ENCODE results near the gene CXCL1.

The CXCL1 gene

DNA sequence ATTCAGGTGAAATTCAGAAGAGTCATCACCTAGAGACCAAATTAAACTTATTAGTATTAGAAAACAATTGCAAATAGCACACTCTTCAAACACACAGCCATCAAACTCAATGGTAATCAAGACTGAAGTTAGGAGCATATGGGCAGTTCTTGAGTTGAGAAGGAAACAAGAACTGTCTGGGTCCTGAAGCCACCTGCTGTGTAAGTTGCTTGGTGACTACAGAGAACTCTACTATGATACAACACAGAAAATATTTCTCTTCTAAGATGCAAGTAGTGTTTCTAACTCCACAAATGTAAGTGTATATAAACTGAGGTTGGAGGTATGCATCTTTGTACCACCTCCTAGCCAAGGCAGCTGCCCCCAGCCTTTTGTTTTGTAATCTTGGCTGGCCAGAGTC, 16.4 kb upstream of the CXCL1 start:
- no peak for DNase-seq

DNA sequence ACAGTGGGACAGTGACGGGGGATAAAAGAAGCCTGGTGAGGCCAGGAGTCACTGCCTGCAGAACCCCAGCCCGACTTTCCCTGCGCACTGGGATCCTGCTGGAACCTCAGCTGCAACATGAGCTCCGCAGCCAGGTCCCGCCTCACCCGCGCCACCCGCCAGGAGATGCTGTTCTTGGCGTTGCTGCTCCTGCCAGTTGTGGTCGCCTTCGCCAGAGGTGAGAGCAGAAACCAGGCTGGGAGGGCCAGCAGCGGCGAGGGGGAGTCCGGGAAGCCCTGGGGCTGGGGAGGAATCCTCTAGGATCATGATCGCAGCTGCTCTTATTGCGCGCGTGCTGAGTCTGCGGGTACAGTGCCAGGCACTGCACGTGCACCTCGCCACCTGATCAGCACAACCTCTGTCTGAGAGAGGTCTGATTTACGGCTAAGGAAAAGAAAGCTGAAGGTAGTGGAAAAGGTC, 15.9 kb upstream of the CXCL1 start, which contains the start of gene PF4V1:
Gene PF4V1 (plus strand): TSS at position 51 of the 459 bp plus-strand sequence. CDS start 67 bp downstream, at position 118.
- no peak for DNase-seq

DNA sequence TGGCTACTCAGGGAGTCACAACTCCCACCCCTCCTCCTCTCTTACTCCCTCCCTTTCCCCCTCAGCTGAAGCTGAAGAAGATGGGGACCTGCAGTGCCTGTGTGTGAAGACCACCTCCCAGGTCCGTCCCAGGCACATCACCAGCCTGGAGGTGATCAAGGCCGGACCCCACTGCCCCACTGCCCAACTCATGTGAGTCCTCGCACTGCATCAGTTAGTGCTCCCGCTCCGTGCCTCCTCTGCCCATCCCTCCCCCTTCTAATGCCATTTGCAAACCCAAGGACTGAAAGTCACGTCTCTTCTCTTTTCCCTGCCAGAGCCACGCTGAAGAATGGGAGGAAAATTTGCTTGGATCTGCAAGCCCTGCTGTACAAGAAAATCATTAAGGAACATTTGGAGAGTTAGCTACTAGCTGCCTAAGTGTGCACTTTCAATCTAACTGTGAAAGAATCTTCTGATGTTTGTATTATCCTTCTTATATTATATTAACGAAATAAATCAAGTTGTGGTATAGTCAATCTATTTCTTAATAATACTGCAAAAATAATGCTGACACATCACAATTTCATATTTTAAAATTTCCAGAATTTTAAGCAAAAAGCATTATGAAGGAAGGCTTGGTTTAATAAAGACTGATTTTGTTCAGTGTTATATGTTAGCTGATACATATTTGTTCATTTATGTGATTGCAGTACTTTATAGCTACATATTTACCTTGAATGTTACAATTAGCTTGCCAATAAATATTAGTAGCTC, 15.3 kb upstream of the CXCL1 start:
- DNase-seq = no peak

DNA sequence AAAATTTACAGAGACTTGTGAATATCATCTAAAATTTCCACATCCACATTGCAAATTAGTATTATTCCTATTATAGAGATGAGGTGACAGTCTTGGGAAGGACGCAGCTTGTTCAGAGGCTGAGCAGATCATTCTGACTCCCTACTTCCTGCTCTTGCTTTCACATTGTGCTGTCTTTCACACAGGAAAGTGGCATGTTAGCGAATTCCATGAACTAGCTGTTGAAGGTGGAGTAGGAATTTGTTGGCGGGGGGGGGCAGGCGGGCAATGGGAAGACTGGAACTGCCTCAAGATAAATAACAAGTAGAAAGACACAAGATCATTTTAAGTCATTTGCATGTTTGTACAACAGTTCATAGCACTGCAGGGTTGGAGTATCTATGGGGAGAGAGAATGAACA, 13.8 kb upstream of the CXCL1 start:
- no peak for DNase-seq

DNA sequence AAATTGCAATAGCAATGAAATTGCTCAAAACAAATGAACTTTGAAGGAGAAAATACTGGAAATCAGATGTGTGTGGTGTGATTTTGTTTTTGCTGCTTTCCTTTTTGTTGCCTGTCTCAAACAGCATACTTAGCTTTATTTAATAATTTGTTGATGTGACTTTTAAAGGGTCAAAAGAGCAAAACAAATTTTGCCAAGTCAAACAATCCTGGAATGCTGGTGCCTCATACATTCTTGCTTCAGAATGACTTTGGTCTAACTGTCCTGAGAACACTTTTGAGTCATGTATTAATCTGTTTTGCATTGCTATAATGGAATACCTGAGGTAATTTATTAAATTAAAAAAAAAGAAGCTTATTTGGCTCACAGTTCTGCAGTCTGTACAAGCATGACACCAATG, 12.7 kb upstream of the CXCL1 start:
- DNase-seq = no peak

DNA sequence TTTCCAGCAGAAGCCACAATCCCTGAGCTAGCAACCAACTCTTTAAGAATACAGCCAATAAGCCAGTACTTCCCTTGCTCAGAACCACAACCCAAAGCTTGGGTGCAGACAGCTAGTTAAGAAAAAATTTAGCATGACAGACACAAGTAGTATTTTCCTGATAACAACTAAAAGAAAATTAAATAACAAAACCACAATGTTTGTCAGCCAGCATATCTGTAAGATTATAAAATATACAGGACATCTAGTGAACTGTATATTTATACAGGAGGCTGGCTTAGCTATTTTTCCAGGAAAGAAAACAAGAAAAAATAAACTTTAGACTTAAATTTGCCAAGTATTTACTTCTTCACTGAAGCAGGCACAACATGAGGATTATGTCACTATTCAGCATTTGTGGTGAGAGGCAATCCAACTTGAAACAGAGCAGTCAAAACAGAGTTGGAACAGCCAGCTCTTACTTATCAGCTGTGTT, 9.5 kb upstream of the CXCL1 start:
- no peak for DNase-seq

DNA sequence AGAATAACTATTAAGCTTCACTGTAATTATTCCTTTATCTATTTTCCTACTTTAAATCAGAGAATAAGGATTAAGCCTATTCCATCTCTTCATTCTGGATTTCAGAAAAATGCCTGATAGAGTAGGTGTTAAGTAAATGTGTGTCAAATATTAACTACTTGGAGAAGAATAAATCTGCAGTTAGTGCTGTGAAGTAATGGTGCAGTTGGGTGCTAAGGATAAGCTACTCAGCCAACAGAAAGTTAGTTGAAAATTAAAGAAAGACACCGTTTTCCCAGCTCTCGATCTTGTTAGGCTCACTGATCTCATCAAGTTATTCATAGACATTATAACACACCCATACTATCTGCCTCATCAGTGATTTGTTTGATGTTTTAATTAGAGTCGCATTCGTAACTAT, 9.0 kb upstream of the CXCL1 start:
- DNase-seq = no peak

DNA sequence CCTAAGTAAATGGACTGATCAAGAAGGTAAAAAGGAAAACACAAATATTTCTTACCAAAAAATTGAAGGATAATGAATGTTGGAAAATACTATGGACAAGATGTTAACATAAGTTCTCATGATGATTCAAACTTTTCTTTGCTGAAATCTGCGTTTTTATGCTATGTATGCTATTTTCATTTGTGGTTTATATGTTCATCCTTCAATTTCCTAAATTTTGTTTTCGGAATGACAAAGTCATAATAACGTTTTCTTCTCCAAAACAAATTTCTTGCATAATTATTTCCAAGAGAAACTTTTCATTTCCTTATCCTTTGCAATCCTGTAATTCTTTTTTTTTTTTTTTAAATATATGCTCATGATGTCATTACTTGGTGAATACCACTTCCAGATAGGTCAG, 8.3 kb upstream of the CXCL1 start:
- no peak for DNase-seq

DNA sequence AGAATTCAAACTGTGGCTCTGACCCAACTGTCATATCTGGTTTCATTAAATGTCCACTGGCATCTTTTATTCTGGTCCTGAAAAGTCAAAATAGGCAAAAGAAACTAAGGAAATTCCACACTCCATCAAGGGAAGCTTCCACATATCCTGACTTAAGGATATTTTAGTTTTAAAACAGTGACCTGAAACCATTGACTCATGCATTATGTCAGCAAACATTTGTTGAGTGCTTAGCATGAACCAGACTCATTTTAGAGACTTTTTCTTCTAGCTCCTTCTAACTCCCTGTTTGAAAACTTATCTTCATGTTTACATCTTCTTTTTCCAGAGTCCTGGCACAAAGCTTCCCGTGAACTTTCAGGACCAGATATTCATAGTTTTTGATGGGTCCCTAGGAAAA, 6.9 kb upstream of the CXCL1 start:
- no peak for DNase-seq

DNA sequence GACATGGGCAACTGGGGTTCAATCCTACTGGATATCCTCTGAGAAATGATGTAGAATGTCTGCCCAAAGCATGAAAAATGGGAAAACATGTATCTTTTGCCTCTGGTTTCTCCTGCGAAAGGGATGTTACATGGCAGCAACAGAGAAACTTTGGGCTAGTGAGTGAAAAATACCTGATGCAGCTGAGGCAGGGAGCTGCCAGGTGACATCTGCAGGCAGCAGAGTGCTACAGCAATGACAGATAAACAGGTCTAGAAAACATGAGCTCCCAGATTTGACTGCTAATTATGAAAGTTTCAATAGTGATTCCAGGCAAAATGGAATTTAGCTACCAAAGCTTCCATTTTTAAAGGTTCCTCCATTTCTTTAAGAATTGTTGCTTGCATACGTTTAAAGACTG, 4.8 kb upstream of the CXCL1 start:
- DNase-seq = no peak

DNA sequence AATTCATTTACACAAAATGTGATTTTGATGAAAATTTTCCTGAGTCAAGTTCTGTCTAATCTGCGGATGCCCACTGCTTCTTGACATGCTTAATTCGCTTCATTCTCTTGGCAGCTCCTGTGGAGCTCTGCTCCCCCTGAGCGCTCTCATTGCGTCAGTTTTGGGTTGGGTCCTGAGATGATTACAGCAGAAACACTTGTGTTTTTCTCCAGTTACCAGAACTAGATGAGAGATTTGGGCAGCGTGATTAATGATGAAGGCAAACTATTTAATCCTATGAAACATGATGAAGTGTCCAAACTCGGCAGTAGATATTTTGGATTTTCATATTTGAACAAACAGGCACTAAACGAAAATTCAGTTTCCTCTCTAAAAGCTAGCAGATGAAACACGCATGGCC, 4.2 kb upstream of the CXCL1 start:
- no peak for DNase-seq

DNA sequence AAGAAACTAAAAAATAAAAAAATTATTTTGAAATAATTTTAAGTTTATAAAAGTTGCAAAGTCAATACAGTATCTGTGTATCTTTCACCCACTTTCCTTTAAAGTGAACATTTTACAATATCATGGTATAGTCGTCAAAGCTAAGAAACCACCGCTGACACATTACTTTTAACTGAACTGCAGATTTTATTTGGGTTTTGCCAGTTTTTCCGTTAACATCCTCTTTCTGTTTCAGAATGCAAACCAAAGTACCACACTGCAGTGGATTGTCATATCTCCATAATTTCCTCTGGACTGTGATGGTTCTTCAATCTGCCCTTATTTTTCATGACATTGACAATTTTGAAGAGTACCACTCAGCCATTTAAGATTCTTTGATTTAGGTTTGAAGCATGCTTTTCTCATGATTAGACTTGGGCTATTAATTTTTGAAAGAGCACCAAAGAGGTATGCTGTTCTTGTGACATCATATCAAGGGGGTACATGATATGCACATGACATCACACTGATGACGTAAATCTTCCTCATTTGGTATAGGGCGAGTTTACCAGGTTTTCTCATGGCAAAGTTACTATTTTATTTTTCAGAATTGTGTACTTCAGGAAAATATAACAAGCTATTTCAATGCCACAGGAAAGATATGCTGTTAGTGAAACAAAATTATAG, 3.6 kb upstream of the CXCL1 start:
- DNase-seq = no peak

DNA sequence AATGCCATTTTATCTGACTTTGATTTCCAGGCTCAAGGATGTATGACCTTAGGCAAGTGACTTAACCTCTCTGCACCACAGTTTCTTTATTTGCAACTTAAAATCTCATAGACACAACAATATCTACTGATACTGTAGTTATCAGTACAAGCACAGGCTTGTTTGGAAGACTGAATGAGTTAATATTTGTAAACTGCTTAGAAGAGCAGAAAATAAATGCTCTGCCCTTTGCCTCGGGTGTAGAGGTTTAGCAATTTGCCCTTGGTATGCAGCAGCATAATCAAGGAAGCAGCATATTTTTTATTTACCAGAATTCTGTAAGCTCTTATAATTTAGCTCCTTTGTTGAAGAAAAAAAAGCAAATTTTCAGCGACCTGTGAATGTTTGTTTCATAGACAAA, 2.9 kb upstream of the CXCL1 start:
- DNase-seq = no peak

DNA sequence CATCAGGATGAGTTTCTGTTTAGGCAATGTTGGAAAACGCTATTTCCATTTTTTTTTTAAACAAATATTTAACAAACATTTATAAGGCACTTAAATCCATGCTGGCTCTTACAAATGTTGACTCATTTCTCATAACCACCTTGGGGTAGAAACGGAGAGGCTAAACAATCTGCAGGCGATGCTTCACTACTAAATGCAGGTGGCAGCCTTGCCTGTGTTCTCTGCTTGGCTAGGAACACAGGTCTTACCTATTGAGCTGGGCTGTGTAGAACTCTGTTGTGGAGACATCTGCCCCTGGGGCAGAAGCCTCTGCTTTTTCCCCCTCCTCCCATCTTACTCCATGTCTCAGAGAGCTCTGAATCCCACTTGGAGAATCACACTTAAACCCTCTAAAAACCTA, 1.4 kb upstream of the CXCL1 start:
- DNase-seq = no peak

DNA sequence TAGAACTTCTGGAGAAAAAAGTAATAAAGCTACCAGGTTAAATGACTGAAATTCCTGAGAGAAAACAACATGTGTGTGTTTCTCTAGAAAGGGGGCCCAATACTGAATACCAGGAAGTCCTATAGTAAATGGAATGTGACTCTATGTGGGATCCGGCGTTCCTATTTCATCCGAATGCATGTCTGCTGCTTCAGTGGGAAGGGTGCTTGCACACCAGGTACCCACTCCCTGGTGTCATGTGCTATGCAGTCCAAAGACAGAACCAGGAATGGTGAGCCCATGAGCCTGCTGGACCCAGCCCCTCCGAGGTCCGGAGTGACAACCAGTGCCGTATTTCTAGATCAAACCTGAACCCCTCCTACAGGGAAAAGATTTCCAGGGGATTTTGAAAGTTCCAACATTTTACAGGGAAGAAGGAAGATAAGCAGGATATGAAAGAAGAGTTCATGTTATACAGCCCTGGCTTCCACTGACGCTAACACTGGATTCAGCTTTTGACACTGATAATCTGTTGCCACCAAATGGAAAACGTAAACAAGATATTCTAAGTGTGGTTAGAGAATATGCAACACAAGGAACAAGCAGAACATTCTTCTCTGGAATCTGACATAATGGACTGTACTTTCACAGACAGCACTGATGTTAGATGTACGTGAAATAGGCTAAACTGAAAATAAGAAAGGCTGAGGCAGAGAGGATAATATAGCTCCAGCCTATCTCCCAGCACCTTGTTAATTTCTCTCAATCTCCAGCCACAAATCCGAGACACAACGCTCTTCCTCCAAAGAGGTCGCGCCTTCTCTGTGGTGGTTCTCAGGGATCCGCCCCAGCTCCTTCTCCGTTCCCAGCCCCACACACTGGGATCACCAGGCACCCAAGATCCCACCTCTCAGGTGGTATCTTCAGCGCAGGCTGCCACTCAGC, 725 bp upstream of the CXCL1 start:
- no peak for DNase-seq

DNA sequence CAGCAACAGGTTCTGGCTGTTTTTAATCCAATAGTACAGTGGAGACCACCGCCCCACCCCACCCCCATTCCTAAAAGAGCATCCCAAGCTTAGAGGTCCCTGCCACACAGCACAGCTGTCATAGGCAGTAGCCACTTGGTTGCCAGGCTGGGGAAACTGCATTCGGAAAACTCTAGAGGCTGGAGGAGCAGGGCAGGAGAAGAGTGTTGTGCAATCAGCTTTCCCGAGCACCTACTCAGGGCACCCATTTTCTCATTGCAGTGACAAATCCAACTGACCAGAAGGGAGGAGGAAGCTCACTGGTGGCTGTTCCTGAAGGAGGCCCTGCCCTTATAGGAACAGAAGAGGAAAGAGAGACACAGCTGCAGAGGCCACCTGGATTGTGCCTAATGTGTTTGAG, 1.1 kb downstream of the CXCL1 start:
- DNase-seq = no peak

DNA sequence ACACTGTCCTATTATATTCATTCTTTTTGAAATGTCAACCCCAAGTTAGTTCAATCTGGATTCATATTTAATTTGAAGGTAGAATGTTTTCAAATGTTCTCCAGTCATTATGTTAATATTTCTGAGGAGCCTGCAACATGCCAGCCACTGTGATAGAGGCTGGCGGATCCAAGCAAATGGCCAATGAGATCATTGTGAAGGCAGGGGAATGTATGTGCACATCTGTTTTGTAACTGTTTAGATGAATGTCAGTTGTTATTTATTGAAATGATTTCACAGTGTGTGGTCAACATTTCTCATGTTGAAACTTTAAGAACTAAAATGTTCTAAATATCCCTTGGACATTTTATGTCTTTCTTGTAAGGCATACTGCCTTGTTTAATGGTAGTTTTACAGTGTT, 1.6 kb downstream of the CXCL1 start:
- no peak for DNase-seq

DNA sequence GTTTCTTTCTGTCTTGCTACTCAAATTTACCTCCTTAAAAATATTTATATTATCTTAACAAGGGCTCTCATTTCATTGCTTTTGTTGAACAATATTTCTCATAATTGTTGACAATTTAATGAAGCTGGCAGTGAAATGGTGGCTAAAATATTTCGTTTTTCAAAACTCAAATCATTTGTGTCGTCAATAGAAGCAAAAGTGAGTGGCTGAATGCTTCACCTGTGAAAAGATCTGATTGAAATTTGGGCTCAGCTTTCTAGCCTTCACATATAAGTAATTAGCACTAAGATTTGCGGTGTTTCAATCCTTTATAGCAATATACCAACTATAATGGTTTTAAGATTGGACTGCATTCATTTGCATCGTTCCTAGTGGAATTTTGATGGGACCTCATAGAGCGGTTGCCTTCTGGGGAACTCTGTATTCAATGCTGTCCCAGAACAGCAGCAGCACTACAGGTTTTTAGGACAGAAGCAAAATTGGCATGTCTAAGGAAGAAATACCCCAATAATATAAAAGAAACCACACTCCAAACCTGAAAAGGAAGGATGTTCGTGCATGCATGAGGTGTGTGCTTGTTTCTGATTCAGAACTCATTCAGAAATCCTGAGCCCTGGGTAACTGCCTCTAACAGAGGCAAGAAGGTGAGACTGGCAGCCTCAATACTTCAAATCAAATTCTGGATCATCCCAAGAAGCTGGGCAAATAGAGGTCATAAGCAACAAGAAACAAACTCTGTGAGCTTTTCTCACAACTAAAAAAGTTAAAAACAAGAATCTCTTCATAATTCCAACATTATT, 2.5 kb downstream of the CXCL1 start:
- DNase-seq = no peak

DNA sequence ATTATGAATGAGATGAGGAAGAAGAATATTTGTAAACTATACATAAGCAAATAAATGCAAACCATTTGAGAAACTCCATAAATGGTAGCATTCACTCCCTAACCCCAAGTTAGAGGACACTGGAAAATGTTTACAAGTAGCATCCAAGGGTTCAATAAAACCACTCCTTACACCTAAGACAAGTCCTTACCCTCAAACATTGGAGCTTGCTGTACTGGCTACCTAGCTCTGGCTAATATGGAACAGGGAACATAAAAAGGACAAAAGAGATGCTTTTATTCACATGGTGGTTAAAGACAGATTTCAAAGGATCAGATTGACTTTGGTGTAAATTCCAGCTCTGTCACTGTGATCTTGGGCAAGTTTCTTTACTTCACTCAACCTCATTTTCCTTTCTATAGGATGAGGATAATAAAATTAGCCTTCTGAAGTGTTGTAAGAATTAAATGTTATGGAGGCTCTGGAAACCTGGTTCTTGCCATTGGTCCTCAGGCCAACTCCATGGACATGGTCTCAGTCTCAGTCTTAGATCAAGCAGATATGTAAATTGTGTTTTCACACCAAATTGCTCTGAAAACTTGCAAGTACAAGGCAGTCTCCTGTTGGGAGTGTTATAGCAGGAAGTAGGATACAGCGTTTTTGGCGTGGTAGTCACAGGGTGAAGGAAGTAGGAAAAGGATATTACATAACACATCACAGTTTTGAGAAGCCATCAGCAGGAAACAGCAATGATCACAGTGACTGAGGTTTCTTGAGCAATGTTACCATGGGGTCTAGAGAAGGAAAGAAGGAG, 3.3 kb downstream of the CXCL1 start:
- no peak for DNase-seq

DNA sequence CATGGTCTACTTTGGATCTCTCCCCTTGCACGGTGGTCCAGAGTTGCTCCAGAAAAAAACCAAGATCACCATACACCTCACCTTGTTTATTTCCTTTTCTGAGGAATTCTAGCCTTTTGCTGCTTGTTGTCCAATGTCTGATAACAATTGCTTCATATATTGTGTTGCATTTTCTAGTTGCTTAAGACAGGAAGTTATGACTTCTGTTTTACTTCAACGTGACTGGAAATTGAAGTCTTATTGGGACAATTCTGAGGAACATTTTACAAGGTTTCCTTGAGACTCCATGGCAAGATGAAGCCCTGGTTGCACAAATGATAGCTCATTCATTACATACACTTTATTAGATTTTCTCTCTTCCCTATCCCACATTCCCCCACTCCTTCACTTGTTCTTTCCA, 5.2 kb downstream of the CXCL1 start:
- DNase-seq = no peak

DNA sequence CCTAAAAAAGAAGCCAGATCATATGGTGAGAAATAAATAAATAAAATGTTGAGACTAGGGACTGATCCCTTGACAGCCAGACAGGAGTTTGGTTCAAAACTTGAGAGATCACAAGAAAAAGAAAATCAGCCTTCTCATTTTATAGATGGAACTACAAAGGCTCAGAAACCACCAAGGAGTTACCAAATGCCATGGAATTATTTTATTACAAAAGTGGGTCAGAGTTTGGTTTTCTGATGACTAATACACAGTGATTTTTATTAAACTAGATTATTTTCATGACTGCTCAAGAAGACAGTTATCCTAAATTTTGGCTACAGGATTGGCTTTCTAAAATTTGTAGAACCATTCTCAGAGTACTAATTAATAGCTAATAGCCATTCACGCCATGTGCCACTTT, 6.2 kb downstream of the CXCL1 start:
- DNase-seq = no peak

DNA sequence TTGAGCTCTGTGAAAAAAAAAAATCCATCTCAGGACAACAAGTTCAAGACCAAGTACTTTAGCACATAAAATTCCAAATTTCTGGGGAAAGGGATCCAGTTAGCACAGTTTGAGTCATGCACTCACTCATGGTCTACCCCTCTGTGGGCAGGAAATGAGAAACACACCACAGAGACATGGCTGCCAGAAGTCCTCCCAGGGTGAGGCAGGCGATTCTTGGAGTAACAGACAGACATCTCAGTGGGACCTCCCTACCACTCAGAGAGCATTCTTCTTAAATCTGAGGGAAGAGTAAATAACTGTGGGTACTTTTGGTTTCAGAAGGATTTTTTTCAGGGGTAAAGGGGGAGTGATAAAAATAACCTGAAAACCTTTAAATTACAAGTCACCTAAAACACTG, 14.1 kb downstream of the CXCL1 start:
- no peak for DNase-seq
